Measurements from ENCODE around the gene BCAT1.

The BCAT1 gene

GRCh38 chr12:24803430-24804245 is 145.3 kb downstream of the BCAT1 start:
- WGBS (ENCODE audit: insufficient coverage, insufficient read length), result no CpG with 5 or more reads among the region's 5 CpGs
- DNase-seq (ENCODE audit: low read depth, low spot score), result no peak
- no peaks in the 10 kb centered on the region for H3K27me3 ChIP-seq (ENCODE audit: control insufficient read depth, insufficient read depth, low read length)
- H3K36me3 ChIP-seq (ENCODE audit: control insufficient read depth, insufficient read depth, low read length), result no peaks in the 10 kb centered on the region
- H3K27ac ChIP-seq (ENCODE audit: low read length), result no peak overlapping the region
- H3K4me1 ChIP-seq (ENCODE audit: control insufficient read depth, insufficient read depth, low read length), result no peaks in the 10 kb centered on the region
- no peaks in the 10 kb centered on the region; the same call in 1 of the 2 replicates for H3K9me3 ChIP-seq (ENCODE audit: control insufficient read depth, insufficient read depth, low read length)
- H3K4me3 ChIP-seq (ENCODE audit: low read length), result no peak overlapping the region

GRCh38 chr12:24798335-24798734 is 150.6 kb downstream of the BCAT1 start:
- Histone ChIP-seq H3K4me3 (ENCODE audit: low read length) (no peak overlapping the region), H3K27ac (ENCODE audit: low read length) (no peak overlapping the region), H3K4me1 (ENCODE audit: control insufficient read depth, insufficient read depth, low read length) (no peaks in the 10 kb centered on the region), H3K36me3 (ENCODE audit: control insufficient read depth, insufficient read depth, low read length) (no peaks in the 10 kb centered on the region), H3K9me3 (ENCODE audit: control insufficient read depth, insufficient read depth, low read length) (no peaks in the 10 kb centered on the region; the same call in 1 of the 2 replicates), H3K27me3 (ENCODE audit: control insufficient read depth, insufficient read depth, low read length) (no peaks in the 10 kb centered on the region)
- DNase-seq (ENCODE audit: low read depth, low spot score), result no peak

DNA sequence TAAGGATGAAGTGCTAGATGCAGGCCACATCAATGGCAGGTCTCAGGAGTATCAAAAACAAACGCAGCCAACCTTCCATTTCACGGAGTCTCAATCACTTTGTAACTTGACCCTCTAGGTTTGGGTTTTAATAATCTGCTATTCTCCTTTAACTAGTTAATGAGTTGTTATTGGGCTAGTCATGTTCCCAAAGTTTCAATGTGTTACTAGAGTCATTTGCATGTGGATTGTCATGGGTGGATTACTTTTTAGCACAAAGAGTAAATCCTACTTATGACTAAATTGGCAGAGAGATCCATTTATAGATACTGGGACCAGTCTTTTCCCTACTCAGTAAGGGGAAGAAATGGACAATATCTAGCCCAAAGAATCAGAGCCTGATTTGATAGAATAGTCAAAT is 151.0 kb downstream of the BCAT1 start:
- Histone ChIP-seq H3K4me1 (ENCODE audit: control insufficient read depth, insufficient read depth, low read length) (no peaks in the 10 kb centered on the region), H3K27ac (ENCODE audit: low read length) (no peak overlapping the region), H3K9me3 (ENCODE audit: control insufficient read depth, insufficient read depth, low read length) (no peaks in the 10 kb centered on the region; the same call in 1 of the 2 replicates), H3K36me3 (ENCODE audit: control insufficient read depth, insufficient read depth, low read length) (no peaks in the 10 kb centered on the region), H3K4me3 (ENCODE audit: low read length) (no peak overlapping the region), H3K27me3 (ENCODE audit: control insufficient read depth, insufficient read depth, low read length) (no peaks in the 10 kb centered on the region)
- no CpG with 5 or more reads among the region's 2 CpGs for WGBS (ENCODE audit: insufficient coverage, insufficient read length)
- DNase-seq (ENCODE audit: low read depth, low spot score), result no peak

DNA sequence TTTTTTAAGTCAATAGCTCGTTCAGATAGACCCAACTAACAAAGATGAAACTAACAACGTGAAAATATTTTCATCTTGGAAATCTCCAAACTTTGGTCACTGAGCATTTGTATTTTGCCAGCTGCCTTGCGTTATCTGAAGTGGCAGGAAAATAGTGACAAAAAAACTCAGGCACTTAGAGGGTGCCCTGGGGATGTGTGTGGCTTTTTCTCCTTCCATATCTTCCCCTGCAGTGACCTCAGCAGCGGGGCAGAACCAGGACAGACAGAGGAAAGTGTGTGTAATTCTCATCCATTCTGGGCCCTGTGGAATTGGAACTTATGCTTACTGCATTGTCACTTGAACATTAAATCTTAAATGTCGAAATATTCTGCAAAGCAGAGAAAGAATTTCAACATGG is 152.0 kb downstream of the BCAT1 start:
- no peak for DNase-seq (ENCODE audit: low read depth, low spot score)
- H3K4me3 ChIP-seq (ENCODE audit: low read length), result no peak overlapping the region
- no peaks in the 10 kb centered on the region for H3K36me3 ChIP-seq (ENCODE audit: control insufficient read depth, insufficient read depth, low read length)
- WGBS (ENCODE audit: insufficient coverage, insufficient read length), result no CpG with 5 or more reads among the region's 5 CpGs
- no peaks in the 10 kb centered on the region for H3K27me3 ChIP-seq (ENCODE audit: control insufficient read depth, insufficient read depth, low read length)
- no peaks in the 10 kb centered on the region; the same call in 1 of the 2 replicates for H3K9me3 ChIP-seq (ENCODE audit: control insufficient read depth, insufficient read depth, low read length)
- no peaks in the 10 kb centered on the region for H3K4me1 ChIP-seq (ENCODE audit: control insufficient read depth, insufficient read depth, low read length)
- H3K27ac ChIP-seq (ENCODE audit: low read length), result no peak overlapping the region

DNA sequence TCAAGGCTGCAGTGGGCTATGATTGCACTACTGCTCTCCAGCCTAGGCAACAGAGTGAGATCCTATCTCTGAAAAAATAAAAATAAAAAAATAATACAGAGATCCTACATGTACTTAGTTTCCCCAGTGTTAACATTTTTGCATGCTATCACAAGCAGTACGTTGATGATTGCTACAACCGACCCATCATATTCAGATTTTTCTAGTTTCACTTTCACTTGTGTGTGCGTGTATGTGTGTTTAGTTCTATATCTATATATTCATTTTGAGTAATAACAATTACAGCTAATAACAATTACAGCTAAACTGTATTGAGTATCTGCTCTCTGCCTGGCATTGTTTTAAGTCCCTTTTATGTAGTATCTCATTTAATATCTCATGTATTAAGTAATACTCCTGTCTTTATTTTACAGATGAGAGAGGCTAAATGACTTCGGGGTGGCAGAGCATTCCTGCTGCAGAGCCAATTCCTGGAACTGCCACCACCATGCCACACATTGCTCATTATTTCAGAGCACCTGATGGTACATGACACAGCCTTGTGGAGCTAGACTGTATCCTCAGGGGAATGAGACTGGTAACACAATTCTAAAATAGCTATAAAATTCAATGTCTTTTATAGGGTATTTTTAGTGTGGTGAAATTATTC is 153.1 kb downstream of the BCAT1 start:
- H3K4me3 ChIP-seq (ENCODE audit: low read length), result no peak overlapping the region
- no peaks in the 10 kb centered on the region for H3K4me1 ChIP-seq (ENCODE audit: control insufficient read depth, insufficient read depth, low read length)
- no peaks in the 10 kb centered on the region for H3K9me3 ChIP-seq (ENCODE audit: control insufficient read depth, insufficient read depth, low read length)
- no peaks in the 10 kb centered on the region for H3K27me3 ChIP-seq (ENCODE audit: control insufficient read depth, insufficient read depth, low read length)
- DNase-seq (ENCODE audit: low read depth, low spot score), result no peak
- no peaks in the 10 kb centered on the region for H3K36me3 ChIP-seq (ENCODE audit: control insufficient read depth, insufficient read depth, low read length)
- no CpG with 5 or more reads among the region's 4 CpGs for WGBS (ENCODE audit: insufficient coverage, insufficient read length)
- no peak overlapping the region for H3K27ac ChIP-seq (ENCODE audit: low read length)

GRCh38 chr12:24791622-24792021 is 157.3 kb downstream of the BCAT1 start:
- H3K9me3 ChIP-seq (ENCODE audit: control insufficient read depth, insufficient read depth, low read length), result no peaks in the 10 kb centered on the region
- H3K4me3 ChIP-seq (ENCODE audit: low read length), result no peak overlapping the region
- DNase-seq (ENCODE audit: low read depth, low spot score), result no peak
- no peaks in the 10 kb centered on the region for H3K27me3 ChIP-seq (ENCODE audit: control insufficient read depth, insufficient read depth, low read length)
- no peaks in the 10 kb centered on the region for H3K4me1 ChIP-seq (ENCODE audit: control insufficient read depth, insufficient read depth, low read length)
- H3K27ac ChIP-seq (ENCODE audit: low read length), result no peak overlapping the region
- WGBS (ENCODE audit: insufficient coverage, insufficient read length), result no CpG with 5 or more reads among the region's 2 CpGs
- H3K36me3 ChIP-seq (ENCODE audit: control insufficient read depth, insufficient read depth, low read length), result no peaks in the 10 kb centered on the region

GRCh38 chr12:24788886-24789285 is 160.0 kb downstream of the BCAT1 start:
- Histone ChIP-seq H3K27me3 (ENCODE audit: control insufficient read depth, insufficient read depth, low read length) (no peaks in the 10 kb centered on the region), H3K27ac (ENCODE audit: low read length) (no peak overlapping the region), H3K4me3 (ENCODE audit: low read length) (no peak overlapping the region), H3K36me3 (ENCODE audit: control insufficient read depth, insufficient read depth, low read length) (no peaks in the 10 kb centered on the region), H3K9me3 (ENCODE audit: control insufficient read depth, insufficient read depth, low read length) (no peaks in the 10 kb centered on the region), H3K4me1 (ENCODE audit: control insufficient read depth, insufficient read depth, low read length) (no peaks in the 10 kb centered on the region)
- WGBS (ENCODE audit: insufficient coverage, insufficient read length), result no CpG with 5 or more reads among the region's 3 CpGs
- no peak for DNase-seq (ENCODE audit: low read depth, low spot score)

- no peak for DNase-seq (ENCODE audit: low read depth, low spot score)
- H3K4me1 ChIP-seq (ENCODE audit: control insufficient read depth, insufficient read depth, low read length), result no peaks in the 10 kb centered on the region
- no CpG with 5 or more reads among the region's 5 CpGs for WGBS (ENCODE audit: insufficient coverage, insufficient read length)
These were observed 168.1 kb downstream of the BCAT1 start for GRCh38 chr12:24780697-24781368.

GRCh38 chr12:24778486-24779304 is 170.2 kb downstream of the BCAT1 start:
- no peak for DNase-seq (ENCODE audit: low read depth, low spot score)
- H3K27me3 ChIP-seq (ENCODE audit: control insufficient read depth, insufficient read depth, low read length), result no peaks in the 10 kb centered on the region
- 98% methylated on average over 3 of the region's 4 CpGs for WGBS (ENCODE audit: insufficient coverage, insufficient read length)
- no peaks in the 10 kb centered on the region for H3K9me3 ChIP-seq (ENCODE audit: control insufficient read depth, insufficient read depth, low read length)
- no peak overlapping the region for H3K27ac ChIP-seq (ENCODE audit: low read length)
- no peak overlapping the region for H3K4me3 ChIP-seq (ENCODE audit: low read length)
- no peaks in the 10 kb centered on the region for H3K4me1 ChIP-seq (ENCODE audit: control insufficient read depth, insufficient read depth, low read length)
- H3K36me3 ChIP-seq (ENCODE audit: control insufficient read depth, insufficient read depth, low read length), result no peaks in the 10 kb centered on the region

More at GRCh38 chr12:24780697-24781368, 168.1 kb downstream of the BCAT1 start:
- H3K4me3 ChIP-seq (ENCODE audit: low read length), result no peak overlapping the region
- H3K9me3 ChIP-seq (ENCODE audit: control insufficient read depth, insufficient read depth, low read length), result no peaks in the 10 kb centered on the region
- H3K36me3 ChIP-seq (ENCODE audit: control insufficient read depth, insufficient read depth, low read length), result no peaks in the 10 kb centered on the region
- no peak overlapping the region for H3K27ac ChIP-seq (ENCODE audit: low read length)
- no peaks in the 10 kb centered on the region for H3K27me3 ChIP-seq (ENCODE audit: control insufficient read depth, insufficient read depth, low read length)

GRCh38 chr12:24777359-24777758 is 171.5 kb downstream of the BCAT1 start:
- no peaks in the 10 kb centered on the region for H3K4me1 ChIP-seq (ENCODE audit: control insufficient read depth, insufficient read depth, low read length)
- no peak overlapping the region for H3K4me3 ChIP-seq (ENCODE audit: low read length)
- DNase-seq (ENCODE audit: low read depth, low spot score), result no peak
- H3K9me3 ChIP-seq (ENCODE audit: control insufficient read depth, insufficient read depth, low read length), result no peaks in the 10 kb centered on the region
- H3K27ac ChIP-seq (ENCODE audit: low read length), result no peak overlapping the region
- WGBS (ENCODE audit: insufficient coverage, insufficient read length), result no CpG with 5 or more reads among the region's 8 CpGs
- H3K36me3 ChIP-seq (ENCODE audit: control insufficient read depth, insufficient read depth, low read length), result no peaks in the 10 kb centered on the region
- no peaks in the 10 kb centered on the region for H3K27me3 ChIP-seq (ENCODE audit: control insufficient read depth, insufficient read depth, low read length)

All from iPS DF 6.9 (cell line).